ENCODE data around the gene SIM1.

Gene SIM1

GRCh38 chr6:100335991-100336390 lies 128.7 kb downstream of the SIM1 start:
- Histone ChIP-seq H3K36me3 (ENCODE audit: low read length) (no peaks in the 10 kb centered on the region), H3K27me3 (ENCODE audit: low read length) (no peaks in the 10 kb centered on the region), H3K9me3 (ENCODE audit: insufficient read depth, low read length) (no peaks in the 10 kb centered on the region), H3K9me2 (replicated peaks; ENCODE audit: insufficient read depth, low read length) (no peaks in the 10 kb centered on the region), H3K4me3 (ENCODE audit: insufficient read depth, low read length, poor library complexity, severe bottlenecking) (no peak overlapping the region), H3K4me2 (ENCODE audit: low read depth, low read length, poor library complexity, severe bottlenecking) (no peak overlapping the region), H3K79me2 (ENCODE audit: insufficient read depth, low read length) (no peaks in the 10 kb centered on the region), H3K27ac (ENCODE audit: low read depth, low read length) (no peak overlapping the region), H3F3A (ENCODE audit: insufficient read depth) (no peaks in the 10 kb centered on the region), H4K20me1 (ENCODE audit: low read depth, low read length) (no peaks in the 10 kb centered on the region), H3K9ac (ENCODE audit: low read length) (no peak overlapping the region), H2AFZ (ENCODE audit: low read depth, low read length, severe bottlenecking) (no peak overlapping the region)
- TF ChIP-seq CTCF (IDR thresholded peaks at IDR 0.05; ENCODE audit: insufficient read depth, low read length, poor library complexity, severe bottlenecking) (no peak), EZH2phosphoT487 (conservative IDR thresholded peaks at IDR 0.05; ENCODE audit: low read length) (no peak)

Measured in SU-DHL-6 (cell line).